CD4-positive, alpha-beta T cell treated with Interleukin-6 at 100 ng/mL for 8 hours (primary cell): ENCODE measurements around the gene SREK1IP1.

Experiments
- DNase-seq: peaks from one replicate; pipeline ENCODE4 v3.0.0-alpha.2; 2020; ENCODE audit warnings: mixed read lengths, low spot score

The SREK1IP1 gene

DNA sequence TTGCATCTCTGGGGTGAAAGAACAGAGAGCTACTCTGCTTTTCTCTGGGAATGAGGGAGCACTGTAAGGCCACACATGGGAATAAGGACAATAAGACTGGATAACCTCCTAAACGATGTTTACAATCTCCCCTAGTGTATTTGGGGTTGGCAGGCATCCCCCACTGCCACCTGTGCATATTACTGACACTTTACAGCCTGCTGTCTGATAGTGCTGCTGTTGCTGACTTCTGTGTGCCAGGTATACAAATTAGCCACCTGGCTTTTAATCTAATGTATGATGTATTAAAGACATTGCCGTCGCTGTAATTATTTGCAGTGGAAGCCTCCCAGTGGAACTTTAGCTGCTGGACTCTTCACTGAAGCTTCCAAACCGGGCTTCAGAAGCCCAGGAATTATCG, 82.6 kb downstream of the SREK1IP1 start:
- DNase-seq = no peak

DNA sequence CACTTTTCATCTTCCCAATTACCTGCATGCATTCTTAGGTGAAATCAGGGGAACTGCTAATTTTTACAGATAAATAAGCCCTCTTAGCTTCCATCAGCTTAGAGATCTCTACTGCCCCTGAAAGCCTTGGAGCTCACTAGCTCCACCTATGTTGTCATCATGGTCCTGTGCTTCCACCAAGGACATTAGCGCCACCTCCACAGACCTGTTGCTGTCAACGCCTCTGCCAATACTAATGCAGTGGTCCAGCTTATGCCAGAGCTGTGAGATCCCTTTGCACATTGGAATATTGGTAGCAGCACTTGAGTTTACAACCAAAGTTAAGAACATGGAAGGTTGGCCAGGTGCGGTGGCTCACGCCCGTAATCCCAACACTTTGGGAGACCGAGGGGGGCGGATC, 85.9 kb downstream of the SREK1IP1 start:
- no peak for DNase-seq

DNA sequence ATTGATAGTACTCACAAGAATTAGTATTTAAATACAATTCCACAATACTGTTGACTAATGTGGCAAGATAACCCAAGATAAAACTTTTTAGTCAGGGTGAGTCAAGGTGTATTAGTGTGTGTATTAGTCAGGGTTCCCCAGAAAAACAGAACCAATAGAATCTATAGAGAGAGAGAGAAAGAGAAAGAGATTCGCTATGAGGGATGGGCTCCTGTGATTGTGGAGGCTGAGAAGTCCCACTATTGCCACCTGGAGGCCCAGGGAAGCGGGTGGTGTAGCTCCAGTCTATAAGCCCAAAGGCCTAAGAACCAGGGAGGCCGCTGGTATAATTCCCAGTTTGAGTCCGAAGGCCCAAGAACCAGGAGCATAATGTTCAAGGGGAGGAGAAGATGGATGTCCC, 88.2 kb downstream of the SREK1IP1 start:
- no peak for DNase-seq

DNA sequence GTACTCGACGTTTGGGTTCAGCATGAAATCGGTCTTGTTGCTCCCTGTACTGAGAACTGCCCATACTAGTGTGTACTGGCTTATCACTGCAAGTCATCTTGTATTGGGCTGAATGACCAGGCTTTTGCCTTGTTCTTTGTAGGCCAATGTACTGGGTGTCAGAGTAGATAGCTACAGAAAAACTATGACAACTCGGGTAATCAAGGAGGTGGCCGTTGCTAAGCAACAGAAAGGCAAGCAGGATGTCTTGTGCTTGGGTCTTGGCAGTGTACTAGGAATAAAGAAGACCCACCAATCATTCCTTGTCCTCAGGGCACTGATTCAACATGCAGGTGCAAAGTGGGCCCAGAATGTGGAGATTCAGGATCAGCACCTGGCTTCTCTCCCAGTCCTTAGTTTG, 90.1 kb downstream of the SREK1IP1 start:
- DNase-seq = no peak

DNA sequence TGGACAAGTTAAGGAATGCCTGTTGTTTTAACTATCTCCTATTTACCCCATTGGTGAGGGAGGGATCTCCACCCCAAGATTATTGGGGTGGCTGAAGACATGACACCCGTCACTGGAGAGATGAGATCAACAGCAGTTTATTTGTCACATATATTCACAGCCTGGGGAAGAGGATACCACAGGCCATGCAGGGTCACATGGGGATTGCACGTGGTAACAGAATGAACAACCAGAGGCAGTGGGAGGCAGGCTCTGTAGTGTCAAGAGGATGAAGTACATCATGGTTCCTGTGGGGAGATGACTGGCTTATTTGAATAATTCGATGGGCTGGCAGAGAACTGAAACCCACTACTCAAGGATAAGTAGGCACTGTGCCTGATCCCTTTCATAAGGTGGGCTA, 96.8 kb downstream of the SREK1IP1 start:
- no peak for DNase-seq

DNA sequence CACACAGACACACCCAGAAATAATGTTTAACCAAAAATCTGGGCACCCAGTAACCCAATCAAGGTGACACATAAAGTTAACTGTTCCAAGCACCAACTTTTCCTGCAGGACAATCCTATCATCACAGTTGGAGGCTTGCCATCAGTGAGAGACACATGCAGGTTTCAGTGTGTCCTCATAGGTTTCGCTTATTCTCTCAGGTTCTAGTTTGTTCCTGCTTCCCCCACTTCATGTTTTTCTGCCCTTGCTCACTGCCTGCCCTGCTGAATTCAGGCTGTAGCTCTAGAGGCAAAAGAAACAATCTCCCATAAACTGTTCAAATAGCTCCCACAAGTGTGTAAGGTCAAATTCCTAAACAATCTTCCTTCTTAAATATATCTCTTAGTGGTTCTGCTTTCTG, 98.2 kb downstream of the SREK1IP1 start:
- no peak for DNase-seq
